GM15510 (cell line): ENCODE measurements around the gene DKK3.

Experiments
- POLR2A ChIP-seq: IDR thresholded peaks from 3 replicates; pipeline ENCODE4 v1.6.1; 2011; ENCODE audit warnings: borderline replicate concordance; ENCODE audit not compliant: insufficient read length; ENCODE audit errors: extremely low read depth

DKK3 gene

GRCh38 chr11:11923828-11924227 lies 84.6 kb downstream of the DKK3 start:
- TF ChIP-seq POLR2A = no peak

- TF ChIP-seq POLR2A = no peak
Observed at GRCh38 chr11:11916981-11917399, 91.4 kb downstream of the DKK3 start.

GRCh38 chr11:11915625-11916024 lies 92.8 kb downstream of the DKK3 start:
- TF ChIP-seq POLR2A = no peak

GRCh38 chr11:11913395-11913794 lies 95.0 kb downstream of the DKK3 start:
- TF ChIP-seq POLR2A = no peak
